Mesendoderm (in vitro differentiated cells): ENCODE results near the gene COLEC11.

Source experiments
- DNase-seq: peaks from one replicate; pipeline ENCODE4 v3.0.0; 2013
- H2AK5ac ChIP-seq: 2 replicates; pipeline ENCODE4 v1.6.1; 2013; ENCODE audit warnings: low read length, inconsistent platforms
- H2BK120ac ChIP-seq: 2 replicates; pipeline ENCODE4 v1.6.1; 2013; ENCODE audit warnings: low read depth, mild to moderate bottlenecking, low read length, moderate library complexity, mixed read lengths
- H2BK15ac ChIP-seq: replicated peaks from 2 replicates; pipeline ENCODE4 v1.6.1; 2013; ENCODE audit warnings: low read depth, mild to moderate bottlenecking, moderate library complexity
- H2BK5ac ChIP-seq: 2 replicates; pipeline ENCODE4 v1.6.1; 2013; ENCODE audit warnings: low read length, inconsistent platforms
- H3K18ac ChIP-seq: 2 replicates; pipeline ENCODE4 v1.6.1; 2013; ENCODE audit warnings: mild to moderate bottlenecking, low read length, mixed read lengths
- H3K23ac ChIP-seq: one replicate; pipeline ENCODE4 v1.6.1; 2013; ENCODE audit warnings: low read length
- H3K27ac ChIP-seq: 2 replicates; pipeline ENCODE4 v1.5.1; 2013; ENCODE audit warnings: low read depth, mild to moderate bottlenecking, inconsistent platforms, low read length, moderate library complexity
- H3K27me3 ChIP-seq: 2 replicates; pipeline ENCODE4 v1.6.1; 2013; ENCODE audit warnings: low read length, control low read depth, mild to moderate bottlenecking, inconsistent platforms; ENCODE audit not compliant: insufficient read depth, poor library complexity
- H3K36me3 ChIP-seq: 2 replicates; pipeline ENCODE4 v1.6.1; 2013; ENCODE audit warnings: low read length, inconsistent platforms; ENCODE audit not compliant: control insufficient read depth, insufficient read depth
- H3K4ac ChIP-seq: one replicate; pipeline ENCODE4 v1.6.1; 2013; ENCODE audit warnings: low read depth, mild to moderate bottlenecking, low read length, moderate library complexity
- H3K4me1 ChIP-seq: 2 replicates; pipeline ENCODE4 v1.6.1; 2013; ENCODE audit warnings: low read depth, low read length, inconsistent platforms; ENCODE audit not compliant: control insufficient read depth
- H3K4me2 ChIP-seq: 2 replicates; pipeline ENCODE4 v1.6.1; 2013; ENCODE audit warnings: low read length
- H3K4me3 ChIP-seq: 2 replicates; pipeline ENCODE4 v1.5.1; 2013; ENCODE audit warnings: mild to moderate bottlenecking, low read length
- H3K56ac ChIP-seq: one replicate; pipeline ENCODE4 v1.6.1; 2013; ENCODE audit warnings: low read length
- H3K79me1 ChIP-seq: 2 replicates; pipeline ENCODE4 v1.6.1; 2013; ENCODE audit warnings: low read length, inconsistent platforms
- H3K79me2 ChIP-seq: 2 replicates; pipeline ENCODE4 v1.6.1; 2013; ENCODE audit warnings: mild to moderate bottlenecking, low read length; ENCODE audit not compliant: control insufficient read depth, insufficient read depth
- H3K9ac ChIP-seq: 2 replicates; pipeline ENCODE4 v1.6.1; 2013; ENCODE audit warnings: low read length, inconsistent platforms
- H4K5ac ChIP-seq: one replicate; pipeline ENCODE4 v1.6.1; 2013; ENCODE audit warnings: low read length
- H4K8ac ChIP-seq: one replicate; pipeline ENCODE4 v1.6.1; 2013; ENCODE audit warnings: low read depth, mild to moderate bottlenecking, control low read depth, low read length, moderate library complexity
- WGBS: extraction: QIAGEN DNeasy Blood & Tissue Kit; methylation state at CpG from one replicate; pipeline ENCODE4 v1.1.7; 2013; ENCODE audit warnings: low lambda C conversion rate, missing lambda C conversion rate; ENCODE audit not compliant: insufficient coverage; ENCODE audit errors: extremely low coverage; 5-methylcytosine and 5-hydroxymethylcytosine counted together

Gene COLEC11

DNA sequence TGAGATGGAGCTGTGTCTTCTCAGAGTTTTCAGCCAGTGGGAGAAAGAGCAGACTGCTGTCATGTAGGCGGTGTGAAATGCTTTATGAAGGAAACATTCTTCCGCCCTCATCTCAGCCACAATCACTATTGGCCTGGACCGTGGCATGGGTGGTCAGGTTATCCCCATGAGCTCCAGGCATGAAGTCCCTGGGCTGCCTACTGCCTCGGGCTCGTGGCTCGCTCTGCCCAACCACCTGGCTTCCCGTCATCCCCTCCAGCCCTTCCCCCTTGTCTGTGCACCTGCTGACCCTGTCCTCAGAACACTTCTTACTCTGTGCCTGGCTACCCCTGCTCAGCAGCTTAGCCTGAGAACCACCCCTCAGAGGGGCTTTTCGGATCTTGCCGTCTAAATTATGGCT lies 15.5 kb downstream of the COLEC11 start:
- Histone ChIP-seq H3K27me3 (no peaks in the 10 kb centered on the region), H3K27ac (no peak overlapping the region), H3K9ac (no peak overlapping the region), H4K8ac (no peak overlapping the region), H3K79me2 (no peaks in the 10 kb centered on the region), H3K79me1 (no peaks in the 10 kb centered on the region), H3K18ac (no peak overlapping the region), H2BK5ac (no peak overlapping the region), H3K4me1 (no peaks in the 10 kb centered on the region), H4K5ac (no peak overlapping the region), H2AK5ac (no peak overlapping the region), H2BK120ac (no peak overlapping the region), H2BK15ac (no peak overlapping the region), H3K4me3 (no peak overlapping the region), H3K36me3 (no peaks in the 10 kb centered on the region), H3K4ac (no peak overlapping the region), H3K56ac (no peak overlapping the region), H3K4me2 (no peak overlapping the region), H3K23ac (no peak overlapping the region)
- WGBS: no CpG with 5 or more reads among the region's 9 CpGs
- no peak for DNase-seq

GRCh38 chr2:3610881-3611505 lies 16.1 kb downstream of the COLEC11 start:
- DNase-seq: no peak

DNA sequence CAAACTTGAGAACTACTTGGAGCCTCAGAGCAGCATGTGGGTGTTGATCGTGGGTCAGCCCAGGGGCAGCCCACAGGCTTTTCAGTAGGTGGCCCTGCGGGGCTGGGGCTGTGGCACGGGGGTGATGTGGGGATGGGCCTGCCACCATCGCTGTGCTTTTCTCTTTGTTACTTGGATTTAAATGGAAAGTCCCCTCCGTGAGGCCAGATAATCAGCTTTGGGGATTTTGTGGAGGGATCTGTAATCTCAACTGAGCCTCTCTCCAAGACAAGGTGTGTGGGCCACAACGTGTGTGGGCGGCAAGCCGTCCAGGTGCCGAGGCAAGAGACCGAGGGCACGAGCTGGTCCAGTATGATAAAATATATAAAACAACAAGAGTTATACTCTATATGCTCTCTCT lies 16.7 kb downstream of the COLEC11 start:
- no peaks in the 10 kb centered on the region for H3K27me3 ChIP-seq

More at GRCh38 chr2:3610881-3611505, 16.1 kb downstream of the COLEC11 start:
- Histone ChIP-seq H2BK5ac (no peak overlapping the region), H2BK120ac (no peak overlapping the region), H3K56ac (no peak overlapping the region), H3K4me2 (no peak overlapping the region), H3K27ac (no peak overlapping the region), H3K79me1 (no peaks in the 10 kb centered on the region), H3K36me3 (no peaks in the 10 kb centered on the region), H3K9ac (no peak overlapping the region), H3K4me1 (no peaks in the 10 kb centered on the region), H3K4ac (no peak overlapping the region), H3K79me2 (no peaks in the 10 kb centered on the region), H3K18ac (no peak overlapping the region), H4K8ac (no peak overlapping the region), H3K23ac (no peak overlapping the region), H4K5ac (no peak overlapping the region), H3K4me3 (no peak overlapping the region), H2AK5ac (no peak overlapping the region), H3K27me3 (no peaks in the 10 kb centered on the region), H2BK15ac (no peak overlapping the region)
- WGBS: no CpG with 5 or more reads among the region's 23 CpGs

DNA sequence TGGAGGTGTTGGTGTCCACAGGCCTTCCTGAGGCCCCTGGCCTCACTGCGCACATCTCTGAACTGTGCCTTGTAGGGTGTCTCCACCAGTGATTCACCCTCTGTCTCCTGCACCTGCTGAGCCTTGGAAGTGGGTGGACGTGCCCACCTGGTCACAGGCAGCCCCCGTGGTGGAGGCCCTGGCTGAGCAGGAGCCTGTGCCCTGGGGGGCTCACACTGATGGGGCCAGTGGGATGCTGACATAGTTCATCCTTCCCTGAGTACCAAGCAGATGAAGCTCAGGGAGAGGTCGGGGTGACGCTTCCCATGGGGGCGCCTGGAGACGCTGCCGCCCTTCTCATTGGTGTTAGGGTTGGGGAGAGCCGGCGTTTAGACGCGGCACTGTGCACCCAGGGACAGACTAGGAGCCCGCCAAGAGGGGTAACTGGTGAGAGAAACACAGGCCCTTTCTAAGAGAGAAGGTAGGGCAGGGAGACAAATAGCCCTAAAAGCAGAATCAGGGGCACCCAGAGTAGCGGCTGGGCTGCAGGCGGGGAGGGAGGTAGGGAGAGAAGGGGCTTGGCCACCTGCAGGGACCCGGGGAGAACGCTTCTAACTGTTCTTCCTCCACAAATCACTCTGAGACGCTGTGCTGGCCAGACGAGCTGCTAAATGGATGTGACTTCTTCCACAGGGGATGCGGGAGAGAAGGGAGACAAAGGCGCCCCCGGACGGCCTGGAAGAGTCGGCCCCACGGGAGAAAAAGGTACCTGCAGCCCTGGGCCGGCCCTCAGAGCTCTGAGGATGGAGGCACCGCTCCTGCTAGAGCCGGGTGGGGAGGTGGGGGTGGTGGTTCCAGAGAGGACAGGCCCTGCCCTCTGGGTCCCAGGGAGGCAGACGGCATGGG lies 18.0 kb downstream of the COLEC11 start:
- no peak overlapping the region for H3K9ac ChIP-seq
- no peaks in the 10 kb centered on the region for H3K79me1 ChIP-seq
- H2BK5ac ChIP-seq: no peak overlapping the region
- DNase-seq: no peak
- no peak overlapping the region for H3K4me3 ChIP-seq
- H3K4ac ChIP-seq: no peak overlapping the region
- no peak overlapping the region for H2AK5ac ChIP-seq
- no peak overlapping the region for H3K18ac ChIP-seq
- H3K4me1 ChIP-seq: no peaks in the 10 kb centered on the region
- no peak overlapping the region for H4K5ac ChIP-seq
- H3K23ac ChIP-seq: no peak overlapping the region
- no peaks in the 10 kb centered on the region for H3K27me3 ChIP-seq
- no peak overlapping the region for H2BK120ac ChIP-seq
- no peak overlapping the region for H3K4me2 ChIP-seq
- H3K79me2 ChIP-seq: no peaks in the 10 kb centered on the region
- WGBS: no CpG with 5 or more reads among the region's 29 CpGs
- no peak overlapping the region for H4K8ac ChIP-seq
- H3K27ac ChIP-seq: no peak overlapping the region
- H3K36me3 ChIP-seq: no peaks in the 10 kb centered on the region
- no peak overlapping the region for H3K56ac ChIP-seq
- H2BK15ac ChIP-seq: no peak overlapping the region

More for the DNA sequence above, 16.7 kb downstream of the COLEC11 start:
- no peak overlapping the region for H3K18ac ChIP-seq
- no peak overlapping the region for H2AK5ac ChIP-seq
- no peak overlapping the region for H3K9ac ChIP-seq
- H3K4me2 ChIP-seq: no peak overlapping the region
- no peak overlapping the region for H3K56ac ChIP-seq
- no peak overlapping the region for H4K5ac ChIP-seq
- no peak overlapping the region for H4K8ac ChIP-seq
- no peaks in the 10 kb centered on the region for H3K36me3 ChIP-seq
- H3K27ac ChIP-seq: no peak overlapping the region
- no peak overlapping the region for H3K23ac ChIP-seq
- DNase-seq: no peak
- no peak overlapping the region for H3K4ac ChIP-seq
- H2BK120ac ChIP-seq: no peak overlapping the region
- no peak overlapping the region for H2BK5ac ChIP-seq
- H3K79me1 ChIP-seq: no peaks in the 10 kb centered on the region
- no peak overlapping the region for H3K4me3 ChIP-seq
- H2BK15ac ChIP-seq: no peak overlapping the region
- no CpG with 5 or more reads among the region's 11 CpGs for WGBS
- H3K4me1 ChIP-seq: no peaks in the 10 kb centered on the region
- no peaks in the 10 kb centered on the region for H3K79me2 ChIP-seq

DNA sequence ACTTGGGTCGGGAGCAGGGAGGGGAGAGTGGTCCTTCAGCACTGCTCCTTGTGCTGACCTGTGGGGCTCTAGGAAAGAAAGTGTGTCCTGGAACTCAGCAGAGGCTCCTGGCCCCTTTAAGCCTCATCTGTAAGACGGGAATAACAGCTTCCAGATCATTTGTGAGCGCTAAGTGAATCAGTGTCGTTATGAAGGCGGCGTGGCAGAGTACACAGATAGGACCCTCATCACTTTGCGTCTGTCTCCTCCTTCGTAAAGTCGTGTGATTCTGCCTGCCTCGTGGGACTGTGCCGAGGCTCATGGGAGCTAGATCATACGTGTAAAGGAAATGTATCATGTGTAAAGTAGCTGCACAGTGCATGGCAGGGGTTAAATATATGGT lies 18.6 kb downstream of the COLEC11 start:
- H2BK5ac ChIP-seq: no peak overlapping the region
- WGBS: no CpG with 5 or more reads among the region's 12 CpGs

More for the DNA sequence above, 18.6 kb downstream of the COLEC11 start:
- Histone ChIP-seq H3K23ac (no peak overlapping the region), H2BK15ac (no peak overlapping the region), H2AK5ac (no peak overlapping the region), H3K27me3 (no peaks in the 10 kb centered on the region), H3K4me3 (no peak overlapping the region), H3K18ac (no peak overlapping the region), H2BK120ac (no peak overlapping the region), H3K4ac (no peak overlapping the region), H4K5ac (no peak overlapping the region), H4K8ac (no peak overlapping the region), H3K9ac (no peak overlapping the region), H3K56ac (no peak overlapping the region), H3K4me2 (no peak overlapping the region), H3K79me1 (no peaks in the 10 kb centered on the region), H3K4me1 (no peaks in the 10 kb centered on the region), H3K79me2 (no peaks in the 10 kb centered on the region), H3K27ac (no peak overlapping the region), H3K36me3 (no peaks in the 10 kb centered on the region)
- no peak for DNase-seq
